HG02943 (cell line): ENCODE data around the gene DUSP22.
"Not testable (repeated sequence)": the region's sequence is repeated elsewhere in the genome, so short reads cannot be mapped to it uniquely, and the experiment has no call there.

Experiments used
- ATAC-seq: cut with Tn5 transposase; IDR thresholded peaks from one replicate; pipeline ENCODE4 v1.9.1; 2021; ENCODE audit warnings: mild to moderate bottlenecking, low read depth, moderate library complexity; ENCODE audit not compliant: unreplicated experiment

DUSP22 gene

DNA sequence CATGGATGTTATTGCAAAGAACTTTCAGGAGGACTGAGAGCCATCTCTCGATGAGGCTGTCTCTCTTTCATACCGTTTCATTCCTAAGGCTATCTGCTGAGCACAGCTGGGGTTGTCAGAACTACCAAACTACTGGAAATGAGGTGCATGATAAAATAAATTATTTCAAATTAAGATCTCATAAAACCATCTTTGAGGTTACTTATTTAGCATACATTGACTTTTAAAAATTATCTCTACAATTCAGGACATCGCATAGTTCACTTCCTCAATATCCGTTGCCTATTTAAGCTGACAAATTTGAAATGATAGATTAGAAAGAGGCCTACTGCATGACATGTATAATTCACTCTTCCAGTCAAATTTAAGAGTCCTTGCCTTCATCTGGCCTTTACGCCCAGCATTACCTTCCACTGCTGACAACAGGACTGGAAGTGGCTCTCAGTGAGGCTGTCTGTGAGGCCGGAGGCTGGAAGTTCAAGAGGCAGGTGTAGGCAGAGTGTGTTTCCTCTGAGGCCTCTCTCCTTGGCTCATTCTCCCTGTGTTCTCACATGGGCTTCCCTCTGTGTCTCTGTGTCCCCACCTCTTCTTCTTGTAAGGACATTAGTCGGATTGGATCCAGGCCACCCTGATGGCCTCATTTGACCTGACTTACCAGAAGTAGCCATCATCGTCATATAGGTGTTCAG, 12.8 kb upstream of the DUSP22 start:
- no peak for ATAC-seq

DNA sequence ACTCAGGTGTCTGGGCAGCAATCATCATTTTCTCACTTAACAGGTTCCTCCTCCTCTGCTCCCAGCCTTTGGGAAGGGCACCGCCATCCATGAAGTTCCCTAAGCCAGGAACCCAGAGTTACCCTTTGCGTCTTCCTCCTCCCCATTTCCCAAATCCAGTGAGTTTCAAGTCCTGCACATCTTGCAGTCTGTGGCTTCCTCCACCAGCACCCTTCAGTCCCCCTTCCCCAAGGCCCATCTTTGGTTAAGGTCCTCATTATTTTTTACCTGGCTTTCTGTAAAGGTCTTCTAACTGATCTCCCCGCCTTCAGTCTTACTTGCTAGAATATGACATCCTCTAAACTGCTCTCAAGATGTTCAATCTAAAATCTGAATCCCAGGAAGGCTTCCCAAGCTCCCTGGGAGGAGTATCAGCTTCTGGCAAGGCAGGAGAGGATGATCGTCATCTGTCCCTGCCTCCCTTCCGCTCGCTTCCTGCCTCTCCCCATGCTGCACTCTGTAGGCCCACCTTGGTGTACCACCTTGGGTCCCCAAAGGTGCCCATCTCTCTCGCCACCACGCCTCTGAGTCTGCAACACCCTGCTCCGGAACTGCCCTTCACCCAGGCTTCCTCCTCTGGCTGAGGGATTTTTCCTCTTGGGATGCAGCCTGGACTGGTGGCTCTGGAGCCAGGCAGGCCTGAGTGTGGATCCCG, 11.4 kb upstream of the DUSP22 start:
- ATAC-seq: no peak

DNA sequence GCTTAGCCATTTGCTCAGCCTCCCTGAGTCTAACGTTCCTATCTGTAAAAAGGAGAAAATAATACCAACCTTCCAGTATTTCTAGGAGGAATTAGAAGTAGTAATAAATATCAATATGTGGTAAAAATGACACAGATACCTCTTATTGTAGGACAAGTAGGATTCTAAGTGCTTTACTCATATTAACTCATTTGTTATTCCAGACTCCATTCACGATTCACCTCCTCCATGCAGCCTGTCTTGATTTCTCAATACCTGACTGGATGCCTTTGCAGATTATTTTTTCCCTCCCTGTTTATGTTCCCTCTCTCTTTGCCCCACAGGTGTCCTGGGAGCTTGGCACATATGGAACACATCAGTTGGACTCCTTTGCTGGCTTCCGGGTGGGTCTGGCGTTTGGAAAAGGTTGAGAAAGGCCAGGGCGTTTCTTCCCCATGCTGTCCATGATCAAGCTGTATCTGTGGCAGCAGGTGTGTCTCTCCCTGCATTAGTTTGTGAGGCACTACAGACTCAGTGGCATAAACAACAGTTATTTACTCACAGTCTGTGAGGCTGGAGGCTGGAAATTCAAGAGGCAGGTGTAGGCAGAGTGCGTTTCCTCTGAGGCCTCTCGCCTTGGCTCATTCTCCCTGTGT, 10.7 kb upstream of the DUSP22 start:
- no peak for ATAC-seq

DNA sequence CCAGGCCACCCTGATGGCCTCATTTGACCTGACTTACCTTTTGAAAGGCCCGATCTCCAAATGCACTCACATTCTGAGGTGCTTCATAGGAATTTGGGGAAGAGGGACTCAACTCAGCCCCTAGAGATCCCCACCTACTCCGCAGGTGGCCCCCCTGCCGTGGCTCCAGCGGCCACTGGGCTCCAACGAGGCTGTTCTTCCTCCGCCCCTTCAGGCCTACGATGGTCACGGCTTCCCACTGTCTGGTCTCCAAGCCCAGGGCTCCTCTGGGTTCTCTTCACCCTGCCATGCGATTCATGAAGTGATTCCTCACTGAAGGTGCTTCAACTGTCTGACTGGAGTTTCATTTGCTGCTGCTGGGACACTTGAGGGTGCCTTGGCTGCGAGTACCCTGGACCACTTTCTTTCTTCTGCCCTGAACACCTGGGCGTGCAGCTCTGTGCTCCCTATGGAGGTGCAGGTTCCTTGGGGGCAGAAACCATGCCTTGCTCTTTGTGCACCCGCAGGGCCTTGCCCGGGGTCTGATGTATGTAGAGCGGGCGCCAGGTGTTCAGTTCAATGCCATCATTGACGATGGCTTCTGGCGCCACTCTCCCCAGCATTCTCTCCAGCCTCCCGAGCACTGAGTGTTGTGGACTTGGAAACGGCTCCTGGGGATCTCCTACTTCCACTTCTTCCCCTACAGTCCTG, 10.0 kb upstream of the DUSP22 start:
- ATAC-seq: no peak

DNA sequence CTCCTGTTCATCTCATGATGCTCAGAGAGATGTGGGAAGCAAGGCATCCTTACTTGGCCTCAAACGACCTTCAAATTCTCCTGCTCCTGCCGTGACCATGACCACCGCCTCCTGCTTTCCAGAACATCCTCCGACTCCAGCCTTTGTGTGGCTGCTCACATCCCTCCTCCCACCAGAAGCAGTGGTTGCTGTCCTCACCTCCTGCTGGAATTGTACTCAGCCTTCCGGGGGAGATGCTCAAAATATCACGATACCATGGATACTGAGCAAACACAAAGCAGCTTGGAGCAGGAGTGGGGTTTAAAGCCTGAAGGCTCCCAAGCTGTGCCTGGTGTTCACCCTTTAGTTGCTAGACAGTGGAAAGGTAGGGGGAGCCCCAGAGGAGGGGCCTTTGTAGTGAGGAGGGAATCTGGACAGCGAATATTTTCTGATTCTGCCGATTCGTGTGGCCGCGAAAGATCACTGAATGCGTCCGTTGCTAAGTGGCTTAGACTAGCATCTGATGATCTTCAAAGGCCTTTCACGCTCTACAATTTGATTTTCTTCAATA, 9.3 kb upstream of the DUSP22 start:
- ATAC-seq: no peak

DNA sequence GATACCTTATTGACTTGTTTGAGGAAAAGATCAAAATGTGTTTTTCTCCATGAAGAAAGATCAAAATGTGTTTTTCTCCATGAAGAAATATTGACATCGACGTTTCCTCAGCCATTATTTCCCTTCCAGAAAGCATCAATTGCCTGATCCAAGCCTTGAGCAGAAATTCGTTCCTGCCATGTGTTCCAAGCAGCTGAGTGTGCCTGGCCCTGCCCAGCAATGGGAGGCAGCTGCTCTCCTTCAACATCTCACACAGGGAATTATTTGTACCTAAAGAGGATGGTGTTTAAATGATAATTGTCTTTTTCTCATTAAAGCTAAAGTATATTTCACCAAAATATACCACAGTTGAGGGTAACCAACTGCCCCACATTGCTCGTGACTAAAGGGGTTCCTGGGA, 7.8 kb upstream of the DUSP22 start:
- ATAC-seq: no peak

DNA sequence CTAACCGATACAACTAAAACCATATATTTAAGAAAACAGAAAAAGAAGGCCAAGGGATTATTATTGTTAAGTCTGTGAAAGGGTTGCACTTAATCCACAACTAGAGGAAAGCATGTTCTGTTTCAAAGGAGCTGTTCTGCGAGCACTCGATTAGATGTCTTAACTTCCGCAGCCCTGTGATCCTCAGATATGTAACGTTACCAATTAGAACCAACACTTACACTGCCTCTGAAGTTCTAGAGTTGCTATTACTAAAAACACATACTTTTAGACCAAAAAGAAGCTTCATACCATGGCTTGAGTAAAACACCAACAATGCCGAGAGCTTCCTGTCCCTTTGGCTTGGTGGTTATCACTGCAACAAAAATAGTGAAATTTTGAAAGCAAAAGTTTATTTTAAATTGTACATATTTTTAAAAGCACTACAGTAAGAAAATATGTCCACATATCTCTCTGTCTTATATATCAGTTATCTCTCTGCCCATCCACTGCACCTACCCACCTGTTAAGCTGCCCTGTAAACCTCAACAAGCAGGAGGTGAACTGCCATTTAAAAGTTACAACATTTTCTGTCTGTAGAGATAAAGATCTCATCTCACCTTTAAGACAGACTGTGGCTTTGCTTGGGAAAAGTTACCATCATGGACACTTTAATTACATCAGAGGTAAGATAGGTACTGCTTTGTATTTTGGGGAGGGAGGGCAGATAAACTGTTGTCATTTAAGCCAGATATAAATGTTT, 7.1 kb upstream of the DUSP22 start:
- ATAC-seq: no peak

DNA sequence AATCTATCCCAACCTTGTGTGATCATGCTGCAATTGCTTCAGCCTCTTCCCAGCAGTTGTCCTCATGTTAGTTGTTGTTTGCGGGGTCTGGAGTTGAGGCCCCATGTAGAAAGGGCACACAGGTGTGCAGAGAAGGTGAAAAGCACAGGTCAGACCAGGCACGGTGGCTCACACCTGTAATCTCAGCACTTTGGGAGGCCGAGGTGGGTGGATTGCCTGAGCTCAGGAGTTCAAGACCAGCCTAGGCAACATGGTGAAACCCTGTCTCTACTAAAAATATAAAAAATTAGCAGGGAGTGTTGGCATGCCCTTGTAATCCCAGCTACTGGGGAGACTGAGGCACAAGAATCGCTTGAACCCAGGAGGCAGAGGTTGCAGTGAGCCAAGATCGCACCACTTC, 6.4 kb upstream of the DUSP22 start:
- ATAC-seq: not testable (repeated sequence)

DNA sequence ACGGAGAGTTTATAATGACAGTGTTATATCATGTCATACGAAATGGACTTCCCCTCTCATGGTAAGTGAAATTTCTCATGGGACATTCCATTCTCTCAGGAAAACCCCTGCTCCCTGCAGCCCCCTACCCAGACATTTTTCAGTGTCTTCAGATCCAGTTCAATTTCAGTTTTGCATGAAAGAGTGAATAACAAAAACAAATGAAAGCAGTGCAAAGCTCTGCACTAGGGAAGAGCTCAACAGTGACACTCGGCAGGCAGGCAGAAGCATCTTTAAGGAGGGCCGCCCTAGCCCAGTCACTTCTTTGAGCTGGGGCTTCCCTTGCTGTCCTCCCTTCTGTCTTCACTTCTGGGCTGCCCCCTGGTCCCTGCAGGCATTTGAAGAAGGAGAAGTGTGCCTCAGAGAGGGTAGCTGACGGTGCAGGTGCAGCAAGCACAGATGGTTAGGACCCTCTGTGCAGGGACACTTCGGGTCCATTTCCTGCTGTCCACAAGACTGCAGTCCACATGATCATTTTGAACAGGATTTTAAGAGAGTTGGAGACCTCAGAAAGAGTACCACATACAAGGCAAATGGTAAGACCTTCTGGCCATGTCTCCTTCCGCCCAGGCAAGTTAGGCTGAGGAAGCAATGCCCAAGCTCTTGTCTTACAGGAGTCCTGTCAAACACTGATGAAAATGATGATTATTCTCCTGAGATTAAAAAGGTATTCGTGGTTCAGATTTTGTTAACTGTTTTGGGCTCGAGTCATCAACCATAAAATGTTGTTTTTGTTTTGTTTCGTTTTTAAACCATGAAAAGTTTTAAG, 5.4 kb upstream of the DUSP22 start:
- no peak for ATAC-seq

DNA sequence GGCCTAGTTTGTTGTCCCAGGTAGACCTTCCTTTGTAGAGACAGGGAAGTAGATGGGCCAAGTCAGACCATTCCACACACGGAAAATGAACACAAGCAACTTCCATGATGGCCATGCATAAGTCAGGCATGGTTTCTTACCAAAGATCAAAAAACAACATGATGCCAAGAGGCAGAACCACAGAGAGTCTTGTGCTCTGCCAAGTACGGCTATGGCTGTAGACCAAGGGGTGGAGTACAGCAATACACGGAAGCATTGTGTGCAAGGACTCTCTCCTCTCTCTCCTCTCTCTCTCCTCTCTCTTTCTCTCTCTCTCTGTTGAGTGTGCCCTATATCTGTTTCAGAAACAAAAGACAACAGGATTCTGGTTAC, 4.8 kb upstream of the DUSP22 start:
- no peak for ATAC-seq

DNA sequence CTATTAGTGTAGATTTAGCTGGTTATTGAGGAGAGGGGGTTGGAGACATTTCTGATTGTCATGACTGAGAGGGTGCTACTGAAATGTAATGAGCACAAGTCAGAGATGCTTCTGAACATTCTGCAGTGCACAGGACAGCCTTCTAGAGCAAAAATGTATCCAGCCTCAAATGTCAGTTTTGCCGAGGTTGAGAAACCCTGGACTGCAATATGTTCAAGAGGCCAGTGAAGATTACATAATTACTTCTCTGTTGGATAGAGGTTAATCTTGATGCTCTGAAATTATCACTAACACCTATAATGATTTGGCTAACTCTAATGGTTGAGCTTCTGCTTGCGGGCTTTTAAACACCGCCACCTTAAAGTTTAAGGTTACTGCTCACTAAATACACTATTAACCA, 3.4 kb upstream of the DUSP22 start:
- no peak for ATAC-seq

DNA sequence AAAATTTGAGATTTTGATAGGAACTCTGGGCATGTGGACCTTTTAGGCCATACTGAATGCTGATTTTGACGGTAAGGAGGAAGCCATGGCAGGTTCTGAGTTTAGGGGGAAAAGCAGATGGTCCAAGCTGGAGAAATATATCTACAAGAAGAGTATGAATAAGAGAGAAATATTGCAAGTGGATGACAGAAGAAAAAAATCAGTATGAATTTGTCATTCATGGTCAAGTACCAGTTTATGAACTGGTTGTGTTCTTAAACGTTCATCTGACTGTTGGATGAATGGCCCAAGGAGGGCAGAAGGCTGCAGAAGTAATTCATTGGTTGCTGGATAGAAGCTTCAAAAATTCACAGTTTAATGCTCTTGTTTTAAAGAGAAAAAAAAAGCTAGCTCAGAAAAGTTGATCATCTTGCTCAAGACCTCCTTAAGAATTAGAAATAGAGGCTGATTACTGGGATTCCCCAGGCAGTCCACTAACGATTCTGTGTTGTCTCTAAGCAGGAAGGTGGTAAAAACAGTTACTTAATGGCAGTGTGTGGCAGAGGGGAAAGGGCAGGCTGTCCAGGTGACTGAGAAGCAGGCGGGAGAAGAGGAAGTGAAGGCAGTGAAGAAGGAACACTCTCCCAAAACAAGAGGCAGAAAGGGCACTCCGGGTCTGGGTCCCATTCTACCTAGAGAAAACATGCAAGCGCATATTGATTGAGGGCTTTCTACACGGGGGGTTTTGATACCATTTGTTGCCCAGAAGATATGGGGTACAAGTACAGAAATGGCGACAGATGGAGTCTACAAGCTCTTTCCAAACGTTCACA, 2.0 kb upstream of the DUSP22 start:
- no peak for ATAC-seq

DNA sequence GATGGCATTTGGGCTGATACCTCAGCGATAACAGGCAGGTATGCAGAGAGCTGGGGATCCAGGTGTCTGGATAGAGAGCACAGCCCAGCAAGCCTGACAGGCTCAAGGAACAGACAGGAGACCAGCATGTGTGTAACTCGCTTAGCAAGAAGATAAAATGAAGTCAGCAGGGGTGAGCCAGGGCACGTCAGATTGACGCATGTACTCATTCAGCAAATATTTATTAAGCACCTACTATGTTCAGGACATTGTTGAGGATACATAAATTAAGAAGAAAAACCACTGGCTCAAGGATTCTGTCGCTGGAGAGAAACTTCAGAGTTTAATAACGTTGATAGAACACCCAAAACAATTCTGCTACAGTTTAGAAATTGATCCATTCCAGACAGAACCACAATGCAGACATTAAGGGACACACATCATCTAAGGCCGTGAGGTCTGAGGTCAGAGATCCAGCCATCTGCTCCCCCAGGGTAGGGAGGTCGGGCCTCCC, 1.0 kb upstream of the DUSP22 start:
- ATAC-seq: no peak

DNA sequence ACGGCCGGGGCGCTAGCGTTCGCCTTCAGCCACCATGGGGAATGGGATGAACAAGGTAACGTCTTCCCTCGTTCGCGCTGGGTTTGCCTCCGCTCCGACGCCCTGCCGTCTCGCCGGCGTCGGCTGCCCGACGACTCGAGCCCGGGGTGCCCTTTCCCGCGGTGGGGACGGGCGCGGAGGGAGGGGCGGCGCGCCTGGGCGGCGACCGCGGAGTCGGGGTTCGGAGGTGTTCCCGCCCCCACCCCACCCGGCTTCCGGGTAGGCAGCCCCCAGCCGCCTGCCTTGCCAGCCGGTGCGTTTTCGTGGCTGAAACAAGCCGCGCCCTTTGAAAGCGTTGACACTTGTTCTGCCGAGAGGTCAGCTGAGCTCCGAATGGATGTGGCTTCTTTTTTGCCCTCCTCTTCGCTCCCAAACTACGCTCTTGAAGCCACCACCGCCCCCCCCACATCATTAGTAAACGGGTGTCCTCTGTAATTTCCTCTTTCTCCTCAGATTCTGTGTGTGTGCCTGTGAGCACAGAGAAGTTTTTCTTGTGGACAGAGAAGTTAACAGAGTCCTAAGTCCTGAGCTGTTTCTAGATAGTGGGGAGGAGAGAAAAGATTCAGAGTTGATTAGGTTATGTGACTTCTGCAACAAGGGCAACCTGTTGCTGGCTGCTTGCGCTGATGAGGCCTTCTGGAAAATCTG, 362 bp downstream of the DUSP22 start:
- peak; percentile 39 for ATAC-seq

DNA sequence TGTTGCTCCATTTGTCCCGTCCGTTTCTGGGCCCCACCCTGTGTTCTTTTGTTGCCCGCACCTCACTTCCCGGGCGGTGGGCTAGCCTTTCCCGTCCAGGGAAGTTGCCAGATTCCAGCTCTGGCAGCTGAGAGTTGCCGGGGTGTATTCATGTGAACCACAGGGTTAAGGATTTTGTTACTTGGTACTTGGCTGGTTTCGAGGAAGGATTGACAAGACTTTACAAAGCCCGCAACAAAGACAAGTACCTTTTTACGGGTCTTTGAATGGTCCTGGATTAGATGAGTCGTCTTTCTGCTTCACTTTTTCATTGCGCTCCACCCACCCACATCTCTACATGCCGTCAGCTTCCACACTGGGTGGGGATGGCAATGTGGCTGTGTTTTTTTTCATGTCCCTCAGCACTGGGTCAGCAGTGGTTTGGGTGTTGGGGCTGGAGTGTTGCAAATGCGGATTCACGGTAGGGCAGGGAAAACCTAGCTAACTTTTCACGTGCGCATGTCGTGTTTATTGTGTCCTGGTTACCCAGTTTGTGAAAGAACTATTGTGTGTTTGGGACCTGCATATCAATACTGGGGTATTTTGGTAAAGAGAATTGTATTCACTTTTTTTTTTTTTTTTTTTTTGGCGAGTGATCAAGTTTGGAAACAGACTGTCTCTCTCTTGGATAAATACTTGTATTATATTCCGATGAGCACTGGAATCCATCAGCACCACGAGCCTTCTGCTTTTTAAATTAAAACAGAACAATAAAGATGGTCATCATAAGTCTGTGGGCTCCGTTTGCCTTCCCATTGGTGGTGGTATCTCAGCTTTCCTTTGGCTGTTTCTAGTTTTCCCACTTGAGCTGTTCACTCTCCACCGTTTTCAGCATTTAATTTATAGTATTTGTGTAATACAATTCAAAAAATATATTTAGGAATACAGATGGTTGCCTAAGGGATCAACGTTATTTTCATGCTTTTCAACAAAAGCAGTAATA, 1.2 kb downstream of the DUSP22 start:
- no peak for ATAC-seq

DNA sequence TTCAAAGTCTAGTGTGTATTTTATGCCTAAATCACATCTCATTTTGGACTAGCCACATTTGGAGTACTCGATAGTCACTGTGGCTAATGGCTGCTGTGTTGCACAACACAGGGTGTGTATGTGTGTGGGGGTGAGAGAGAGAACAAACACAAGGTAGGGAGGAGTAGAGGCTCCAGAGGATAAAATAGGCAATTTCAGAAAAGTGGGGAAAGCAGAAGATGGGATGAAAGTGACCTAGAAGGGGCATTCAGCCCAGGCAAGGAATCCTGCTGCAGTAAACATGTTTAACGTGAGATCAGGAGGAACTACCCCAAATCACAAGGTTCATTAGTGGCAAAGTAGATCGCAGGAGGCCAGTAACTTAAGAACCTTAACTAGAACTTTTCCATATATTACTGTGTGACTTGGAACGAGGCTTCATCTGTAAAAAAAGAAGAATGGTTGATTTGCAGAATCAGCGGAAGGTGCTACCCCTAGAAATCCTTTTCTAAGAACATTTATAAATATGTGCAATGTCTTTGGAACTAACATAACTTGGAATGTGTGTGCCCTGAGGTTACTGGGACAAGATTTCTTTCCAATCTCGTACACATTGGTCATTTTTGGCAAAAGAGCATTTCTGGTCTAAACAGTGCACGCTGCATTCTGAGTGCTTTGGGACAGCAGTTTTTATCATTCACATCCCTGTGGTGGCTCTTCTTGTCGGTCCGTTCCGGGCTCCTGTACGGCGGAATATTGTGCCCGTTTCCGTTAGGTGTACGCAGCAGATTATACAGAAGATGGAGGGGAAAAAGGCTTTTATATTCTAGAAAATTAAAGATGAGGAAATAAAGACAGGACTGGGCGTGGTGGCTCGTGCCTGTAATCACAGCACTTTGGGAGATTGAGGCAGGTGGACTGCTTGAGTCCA, 2.6 kb downstream of the DUSP22 start:
- no peak for ATAC-seq
